ENCODE results near the gene GRHL1.

DNA sequence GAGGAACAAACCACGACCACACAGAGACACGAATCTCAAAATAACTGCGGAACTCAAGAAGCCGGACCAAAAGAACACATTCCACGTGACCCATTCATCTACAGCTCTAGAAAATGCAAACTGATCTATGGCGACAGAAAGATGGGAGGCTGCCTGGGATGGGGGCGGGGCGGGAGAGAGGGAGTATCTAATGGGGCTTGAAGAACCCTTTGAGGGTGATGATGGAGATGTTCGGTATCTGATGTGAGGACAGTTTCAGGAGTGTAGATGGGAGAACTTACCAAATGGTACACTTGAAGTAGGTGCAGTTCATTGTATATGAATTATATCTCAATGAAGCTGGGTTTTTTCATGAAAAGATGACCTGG lies 57.3 kb downstream of the GRHL1 start:
- TF ChIP-seq, protein P1, sequence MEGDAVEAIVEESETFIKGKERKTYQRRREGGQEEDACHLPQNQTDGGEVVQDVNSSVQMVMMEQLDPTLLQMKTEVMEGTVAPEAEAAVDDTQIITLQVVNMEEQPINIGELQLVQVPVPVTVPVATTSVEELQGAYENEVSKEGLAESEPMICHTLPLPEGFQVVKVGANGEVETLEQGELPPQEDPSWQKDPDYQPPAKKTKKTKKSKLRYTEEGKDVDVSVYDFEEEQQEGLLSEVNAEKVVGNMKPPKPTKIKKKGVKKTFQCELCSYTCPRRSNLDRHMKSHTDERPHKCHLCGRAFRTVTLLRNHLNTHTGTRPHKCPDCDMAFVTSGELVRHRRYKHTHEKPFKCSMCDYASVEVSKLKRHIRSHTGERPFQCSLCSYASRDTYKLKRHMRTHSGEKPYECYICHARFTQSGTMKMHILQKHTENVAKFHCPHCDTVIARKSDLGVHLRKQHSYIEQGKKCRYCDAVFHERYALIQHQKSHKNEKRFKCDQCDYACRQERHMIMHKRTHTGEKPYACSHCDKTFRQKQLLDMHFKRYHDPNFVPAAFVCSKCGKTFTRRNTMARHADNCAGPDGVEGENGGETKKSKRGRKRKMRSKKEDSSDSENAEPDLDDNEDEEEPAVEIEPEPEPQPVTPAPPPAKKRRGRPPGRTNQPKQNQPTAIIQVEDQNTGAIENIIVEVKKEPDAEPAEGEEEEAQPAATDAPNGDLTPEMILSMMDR (conservative IDR thresholded peaks at IDR 0.05; ENCODE audit: low read depth, low read length): no peak
- no peak for TF ChIP-seq RAD21 (IDR thresholded peaks at IDR 0.05; ENCODE audit: low read length)
- TF ChIP-seq SMC3 (IDR thresholded peaks at IDR 0.05; ENCODE audit: low read depth, low read length): no peak
- no peak for TF ChIP-seq POLR2A (IDR thresholded peaks at IDR 0.05; ENCODE audit: low read depth, low read length)
- no peak for TF ChIP-seq CEBPB (IDR thresholded peaks at IDR 0.05; ENCODE audit: low read depth, low read length)

Data from IMR-90 (cell line).